SKM-1 (cell line): ENCODE measurements around the gene UBE2D2.
"Not testable (repeated sequence)": the region's sequence is repeated elsewhere in the genome, so short reads cannot be mapped to it uniquely, and the experiment has no call there.

Source experiments
- DNase-seq: peaks from one replicate; lab custom pipeline; 2025; ENCODE audit not compliant: unreplicated experiment; lab: John Stamatoyannopoulos, UW

The UBE2D2 gene

DNA sequence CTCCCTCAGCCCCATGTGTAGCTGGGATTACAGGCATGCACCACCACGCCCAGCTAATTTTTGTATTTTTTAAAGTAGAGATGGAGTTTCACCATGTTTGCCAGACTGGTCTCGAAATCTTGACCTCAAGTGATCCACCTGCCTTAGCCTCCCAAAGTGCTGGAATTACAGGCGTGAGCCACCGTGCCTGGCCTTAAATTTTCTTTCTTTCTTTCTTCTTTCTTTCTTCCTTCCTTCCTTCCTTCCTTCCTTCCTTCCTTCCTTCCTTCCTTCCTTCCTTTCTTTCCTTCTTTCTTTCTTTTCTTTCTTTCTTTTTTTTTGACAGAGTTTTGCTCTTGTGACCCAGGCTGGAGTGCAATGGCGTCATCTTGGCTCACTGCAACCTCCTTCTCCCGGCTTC, 14.5 kb upstream of the UBE2D2 start:
- DNase-seq = not testable (repeated sequence)

DNA sequence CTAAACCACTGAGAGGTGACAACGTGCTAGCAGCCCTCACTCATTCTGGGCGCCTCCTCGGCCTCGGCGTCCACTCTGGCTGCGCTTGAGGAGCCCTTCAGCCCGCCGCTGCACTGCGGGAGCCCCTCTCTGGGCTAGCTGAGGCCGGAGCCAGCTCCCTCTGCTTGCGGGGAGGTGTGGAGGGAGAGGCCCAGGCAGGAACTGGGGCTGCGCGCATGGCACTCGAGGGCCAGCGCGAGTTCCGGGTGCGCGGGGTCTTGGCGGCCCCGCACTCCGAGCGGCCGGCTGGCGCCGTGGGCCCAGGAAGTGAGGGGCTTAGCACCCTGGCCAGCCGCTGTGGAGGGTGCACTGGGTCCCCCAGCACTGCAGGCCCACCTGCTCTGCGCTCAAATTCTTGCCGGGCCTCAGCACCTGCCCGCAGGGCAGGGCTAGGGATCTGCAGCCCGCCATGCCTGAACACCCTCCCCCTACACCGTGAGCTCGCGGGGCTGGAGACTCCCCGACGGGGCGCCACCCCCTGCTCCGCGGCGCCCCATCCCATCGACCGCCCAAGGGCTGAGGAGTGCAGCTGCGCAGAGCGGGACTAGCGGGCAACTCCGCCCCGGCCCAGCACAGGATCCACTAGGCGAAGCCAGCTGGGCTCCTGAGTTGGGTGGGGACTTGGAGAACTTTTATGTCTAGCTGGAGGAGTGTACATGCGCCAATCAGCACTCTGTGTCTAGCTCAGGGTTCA, 11.8 kb upstream of the UBE2D2 start:
- no peak for DNase-seq

DNA sequence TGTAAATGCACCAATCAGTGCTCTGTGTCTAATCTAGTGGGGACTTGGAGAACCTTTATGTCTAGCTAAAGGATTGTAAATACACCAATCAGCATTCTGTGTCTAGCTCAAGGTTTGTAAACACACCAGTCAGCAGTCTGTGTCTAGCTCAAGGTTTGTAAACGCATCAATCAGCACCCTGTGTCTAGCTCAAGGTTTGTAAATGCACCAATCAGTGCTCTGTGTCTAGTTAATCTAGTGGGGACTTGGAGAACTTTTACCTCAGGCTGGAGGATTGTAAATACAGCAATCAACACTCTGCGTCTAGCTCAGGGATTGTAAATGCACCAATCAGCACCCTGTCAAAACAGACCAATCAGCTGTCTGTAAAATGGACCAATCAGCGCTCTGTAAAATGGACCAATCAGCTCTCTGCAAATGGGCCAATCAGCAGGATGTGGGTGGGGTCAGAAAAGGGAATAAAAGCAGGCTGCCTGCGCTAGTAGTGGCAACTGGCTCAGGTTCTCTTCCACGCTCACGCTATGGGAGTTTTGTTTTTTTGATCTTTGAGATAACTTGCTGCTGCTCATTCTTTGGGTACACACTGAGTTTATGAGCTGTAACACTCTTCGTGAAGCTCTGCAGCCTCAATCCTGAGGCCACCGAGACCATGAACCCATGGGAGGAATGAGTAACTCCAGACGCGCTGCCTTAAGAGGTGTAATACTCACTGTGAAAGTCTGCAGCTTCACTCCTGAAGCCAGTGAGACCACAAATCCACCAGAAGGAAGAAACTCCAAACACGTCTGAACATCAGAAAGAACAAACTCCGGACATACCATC, 10.9 kb upstream of the UBE2D2 start:
- DNase-seq = not testable (repeated sequence)

DNA sequence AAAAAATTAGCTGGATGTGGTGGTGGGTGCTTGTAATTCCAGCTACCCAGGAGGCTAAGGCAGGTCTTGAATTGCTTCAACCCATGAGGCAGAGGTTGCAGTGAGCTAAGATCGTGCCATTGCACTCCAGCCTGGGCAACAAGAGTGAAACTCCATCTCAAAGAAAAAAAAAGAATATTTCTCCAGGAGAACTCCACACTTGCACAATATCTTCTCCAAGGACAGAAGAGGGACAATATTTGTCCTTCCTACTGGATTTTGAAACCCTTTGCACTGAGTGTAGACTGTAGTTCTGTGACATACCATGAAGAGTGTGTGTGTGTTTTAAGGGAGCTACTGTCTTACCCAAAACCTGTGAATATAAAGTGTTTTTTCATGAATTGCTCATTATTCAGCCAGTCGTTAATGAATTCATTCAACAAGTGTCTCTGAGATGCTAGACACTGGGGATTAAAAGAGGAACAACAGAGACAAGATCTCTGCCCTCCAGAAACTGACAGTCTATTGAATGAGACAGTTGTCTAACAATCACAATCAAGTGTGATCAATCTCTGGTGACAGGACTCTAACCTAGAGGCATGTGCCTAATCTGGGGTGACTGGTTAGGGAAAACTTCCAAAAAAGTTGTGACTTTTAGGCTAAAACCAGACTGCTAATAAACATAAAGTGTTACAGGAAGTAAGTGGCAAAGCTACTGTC, 9.8 kb upstream of the UBE2D2 start:
- DNase-seq = no peak

DNA sequence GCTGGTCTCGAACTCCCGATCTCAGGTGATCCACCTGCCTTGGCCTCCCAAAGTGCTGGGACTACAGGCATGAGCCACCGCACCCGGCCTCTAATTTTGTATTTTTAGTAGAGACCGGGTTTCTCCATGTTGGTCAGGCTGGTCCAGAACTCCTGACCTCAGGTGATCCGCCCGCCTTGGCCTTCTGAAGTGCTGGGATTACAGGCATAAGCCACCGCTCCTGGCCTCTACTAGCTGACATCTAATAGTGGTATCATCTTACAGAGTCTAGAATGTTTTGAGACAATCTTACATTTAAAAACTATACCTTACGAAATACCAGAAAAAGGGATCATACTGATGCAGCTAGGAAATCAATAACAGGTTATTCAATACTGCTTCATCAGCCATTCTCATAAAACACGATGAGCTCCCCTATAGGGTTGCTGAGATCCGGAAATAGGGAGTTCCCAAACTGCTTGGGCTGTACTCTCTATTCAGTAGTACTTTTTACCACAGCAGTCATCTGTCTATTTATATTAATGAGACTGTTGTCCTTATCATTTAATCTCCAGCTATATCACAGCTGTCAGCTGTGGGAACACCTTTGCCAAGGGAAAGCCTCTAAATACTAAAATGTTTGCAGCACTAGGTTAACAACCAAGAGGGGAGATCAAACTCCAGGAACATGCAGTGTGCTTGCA, 8.1 kb upstream of the UBE2D2 start:
- DNase-seq = no peak

DNA sequence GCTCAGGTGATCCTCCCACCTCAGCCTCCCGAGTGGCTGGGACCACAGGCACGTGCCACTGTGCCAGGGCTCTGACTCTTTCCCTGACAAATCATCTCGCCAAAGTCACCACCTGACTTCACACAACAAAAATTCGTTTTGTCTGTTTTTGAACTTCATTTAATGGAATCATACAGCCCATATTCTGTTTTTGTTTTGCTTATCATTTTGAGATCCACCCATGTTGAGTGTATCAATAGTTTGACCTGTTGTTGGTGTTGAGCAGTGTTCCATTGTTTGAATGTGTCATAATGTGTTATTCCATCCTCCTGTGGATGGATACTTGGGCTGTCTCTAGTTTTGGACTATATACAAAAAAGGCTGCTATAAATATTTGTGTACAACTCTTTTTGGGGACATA, 6.9 kb upstream of the UBE2D2 start:
- DNase-seq = no peak

DNA sequence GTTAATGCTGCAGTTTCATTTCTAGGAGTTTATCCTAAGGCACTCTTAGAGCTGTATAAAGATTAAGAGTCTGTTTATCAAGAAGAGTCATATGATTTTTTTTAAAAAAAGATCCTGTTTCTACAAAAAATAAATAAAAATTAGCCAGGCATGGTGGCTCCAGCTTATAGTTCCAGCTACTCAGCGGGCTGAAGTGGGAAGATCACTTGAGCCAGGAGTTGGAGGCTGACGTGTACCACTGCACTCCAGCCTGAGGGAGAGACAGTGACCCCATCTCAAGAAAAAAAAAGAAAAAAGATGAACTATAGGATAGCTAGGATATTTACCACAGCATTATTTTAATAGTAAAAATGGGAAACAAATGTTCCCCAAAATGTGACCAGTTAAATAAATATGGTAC, 3.3 kb upstream of the UBE2D2 start:
- no peak for DNase-seq

DNA sequence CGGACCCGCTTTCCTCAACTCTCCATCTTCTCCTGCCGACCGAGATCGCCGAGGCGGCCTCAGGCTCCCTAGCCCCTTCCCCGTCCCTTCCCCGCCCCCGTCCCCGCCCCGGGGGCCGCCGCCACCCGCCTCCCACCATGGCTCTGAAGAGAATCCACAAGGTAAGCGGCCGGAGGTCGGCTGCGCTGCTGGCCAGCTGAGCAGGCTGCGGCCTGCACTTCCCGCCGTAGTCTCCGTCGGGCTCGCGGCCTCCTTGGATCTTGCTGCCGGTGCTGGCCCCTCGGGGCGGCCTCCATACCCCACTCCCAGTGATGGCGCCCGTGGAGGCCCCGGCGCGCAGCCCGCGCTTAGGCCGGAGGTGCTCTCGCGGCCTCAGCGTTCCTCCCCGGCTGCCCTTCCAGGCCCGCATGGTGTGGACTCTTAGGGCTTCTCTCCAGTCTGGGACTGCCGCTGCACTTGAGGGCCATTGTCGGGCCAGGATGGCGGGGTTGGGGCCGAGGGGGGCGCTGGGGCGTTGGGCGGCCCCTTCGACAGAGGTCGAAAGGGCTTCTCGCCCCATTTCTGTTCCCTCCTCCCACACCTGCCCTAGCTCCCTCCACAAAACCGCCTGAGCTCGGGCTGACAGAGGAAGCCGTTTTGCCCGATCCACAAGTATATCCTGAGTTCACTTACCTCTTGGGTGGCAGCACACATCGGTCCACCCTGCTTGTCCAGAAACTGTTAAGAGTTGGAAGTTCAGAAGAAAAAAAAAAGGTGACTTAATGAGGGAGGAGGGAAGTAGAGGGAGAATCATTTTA, 714 bp downstream of the UBE2D2 start:
- no peak for DNase-seq

DNA sequence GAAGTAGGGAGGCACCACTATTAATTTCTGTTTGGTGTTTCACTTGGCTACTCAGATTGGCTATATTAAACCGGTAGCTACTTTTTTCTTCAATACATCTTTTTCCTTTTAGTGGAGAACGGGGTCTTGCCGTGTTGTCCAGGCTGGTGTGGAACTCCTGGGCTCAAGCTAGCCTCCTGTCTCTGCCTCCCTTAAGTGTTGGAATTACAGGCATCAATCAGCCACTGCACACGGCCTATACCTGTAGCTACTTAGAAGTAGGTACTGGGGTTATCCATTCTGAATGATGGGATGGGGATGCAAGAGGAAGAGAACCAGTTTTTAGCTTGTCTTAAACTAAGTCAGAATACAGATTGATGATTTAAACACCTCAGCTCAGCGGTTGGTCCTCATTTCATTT, 1.7 kb downstream of the UBE2D2 start:
- DNase-seq = no peak

DNA sequence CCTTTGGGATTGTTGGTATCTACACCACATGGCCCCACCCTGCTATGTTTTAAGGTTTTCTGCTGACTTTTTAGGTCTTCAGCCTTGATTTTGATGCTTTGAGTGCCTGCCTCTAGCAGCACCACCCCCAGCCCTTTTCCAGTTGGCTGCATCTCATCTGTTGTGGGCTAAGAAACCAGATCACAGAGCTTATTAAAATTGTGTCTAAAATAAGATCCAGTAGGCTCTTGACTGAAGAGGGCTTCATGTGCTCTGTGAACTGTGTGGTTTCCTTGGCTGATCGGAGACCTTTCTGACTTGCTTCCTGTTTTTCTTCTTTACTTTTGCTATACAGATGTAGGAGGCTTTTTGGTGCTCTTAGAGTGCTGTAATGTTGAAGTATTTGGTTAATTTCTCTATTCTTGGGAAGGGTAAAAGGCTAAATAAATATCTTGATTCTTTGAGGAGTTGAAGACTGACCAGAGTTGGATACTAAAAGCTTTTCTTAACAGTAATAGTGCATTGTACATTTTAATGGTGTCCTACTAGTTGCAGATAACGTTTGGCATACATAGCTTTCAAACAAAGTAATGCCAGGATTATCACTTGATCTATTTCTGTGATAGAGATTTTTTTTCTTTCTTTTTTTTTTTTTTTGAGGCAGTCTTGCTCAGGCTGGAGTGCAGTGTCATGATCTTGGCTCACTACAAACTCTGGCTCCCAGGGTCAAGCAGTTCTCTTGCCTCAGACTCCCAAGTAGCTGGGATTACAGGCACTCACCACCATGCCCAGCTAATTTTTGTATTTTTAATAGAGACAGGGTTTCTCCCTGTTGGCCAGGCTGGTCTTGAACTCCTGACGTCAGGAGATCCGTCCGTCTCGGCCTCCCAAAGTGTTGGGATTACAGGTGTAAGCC, 4.5 kb downstream of the UBE2D2 start:
- peak; percentile 67 for DNase-seq

DNA sequence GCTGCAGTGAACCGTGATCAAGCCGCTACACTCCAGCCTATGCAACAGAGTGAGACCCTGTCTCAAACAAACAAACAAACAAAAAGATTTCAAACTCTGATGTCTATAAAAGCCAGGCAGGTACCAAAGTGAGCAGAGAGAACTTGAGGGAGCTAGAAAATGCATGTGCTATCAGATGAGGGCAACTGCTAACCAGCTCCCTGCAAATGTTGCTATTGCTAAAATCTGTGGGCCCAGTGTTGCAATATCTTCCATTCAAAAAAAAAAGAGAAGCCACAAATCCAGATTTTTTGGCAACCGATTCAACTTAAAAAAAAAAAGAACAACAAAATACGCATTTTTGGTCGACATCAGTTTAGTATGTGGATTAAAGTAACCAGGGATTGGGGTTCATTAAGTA, 5.5 kb downstream of the UBE2D2 start:
- peak; percentile 67 for DNase-seq

DNA sequence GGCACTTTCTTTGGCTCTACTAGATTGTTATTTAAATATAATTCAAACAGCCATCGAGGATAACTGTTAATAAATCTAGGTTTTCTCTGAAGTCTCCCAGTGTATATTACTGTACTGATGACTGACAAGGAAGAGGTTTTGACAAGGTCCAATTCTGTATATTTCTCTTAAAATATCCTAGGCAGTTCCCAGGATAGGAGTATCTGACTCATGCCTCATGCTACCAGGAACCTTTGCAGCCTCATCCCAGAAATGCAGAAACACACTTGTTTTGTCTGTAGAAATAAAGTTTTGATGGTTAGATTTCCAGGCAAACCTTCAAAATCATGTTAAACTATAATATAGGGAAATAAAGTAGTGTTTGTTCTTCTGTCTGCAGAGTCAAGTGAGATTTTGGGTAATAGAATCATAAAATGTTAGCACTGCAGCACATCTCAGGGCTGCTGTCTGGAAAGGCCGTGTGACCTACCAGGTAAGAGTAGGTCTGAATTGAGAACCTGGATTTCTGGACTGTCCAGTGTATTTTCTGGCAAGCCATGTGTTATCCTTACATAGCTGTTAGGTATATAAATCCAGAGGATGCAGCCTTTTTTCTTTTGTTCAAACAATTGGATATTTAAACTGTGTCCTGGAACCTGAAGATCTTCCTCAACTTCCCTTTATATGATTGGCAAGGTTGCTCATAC, 8.3 kb downstream of the UBE2D2 start:
- DNase-seq = no peak

DNA sequence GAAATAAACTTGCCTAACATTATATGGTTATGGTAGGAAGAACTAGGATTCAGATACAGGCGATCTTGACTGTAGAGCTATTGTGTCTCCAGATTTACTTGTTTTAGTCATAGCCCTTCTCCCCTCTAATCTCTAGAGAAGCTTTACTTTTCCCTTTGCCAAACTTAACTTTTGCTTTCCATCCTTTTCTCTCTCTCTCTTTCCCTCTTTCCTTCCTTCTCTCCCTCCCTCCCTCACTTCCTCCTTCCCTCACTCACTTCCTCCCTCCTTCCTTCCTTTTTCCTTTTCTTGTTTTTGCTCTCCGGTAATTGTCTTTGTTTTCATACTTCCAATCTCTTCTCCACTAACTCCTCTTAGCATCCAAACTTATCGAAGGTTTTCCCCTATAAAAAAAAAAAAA, 10.4 kb downstream of the UBE2D2 start:
- no peak for DNase-seq

DNA sequence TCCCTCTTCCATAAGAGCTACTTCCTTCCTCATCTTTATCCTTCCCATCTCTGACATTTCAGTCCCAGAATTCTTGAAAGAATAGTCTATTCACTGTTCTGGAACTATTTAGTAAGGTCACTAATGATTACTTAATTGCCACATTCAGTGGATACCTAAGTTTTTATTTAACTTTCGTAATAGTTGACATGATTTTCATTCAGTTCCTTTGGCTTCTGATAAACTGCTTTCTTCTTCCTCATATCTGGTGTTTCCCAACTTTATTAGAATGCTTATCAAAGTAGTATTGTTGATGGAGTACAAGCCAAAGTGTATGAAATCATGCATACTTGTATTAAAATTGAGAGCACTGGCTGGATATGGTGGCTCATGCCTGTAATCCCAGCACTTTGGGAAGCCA, 10.8 kb downstream of the UBE2D2 start:
- DNase-seq = no peak

DNA sequence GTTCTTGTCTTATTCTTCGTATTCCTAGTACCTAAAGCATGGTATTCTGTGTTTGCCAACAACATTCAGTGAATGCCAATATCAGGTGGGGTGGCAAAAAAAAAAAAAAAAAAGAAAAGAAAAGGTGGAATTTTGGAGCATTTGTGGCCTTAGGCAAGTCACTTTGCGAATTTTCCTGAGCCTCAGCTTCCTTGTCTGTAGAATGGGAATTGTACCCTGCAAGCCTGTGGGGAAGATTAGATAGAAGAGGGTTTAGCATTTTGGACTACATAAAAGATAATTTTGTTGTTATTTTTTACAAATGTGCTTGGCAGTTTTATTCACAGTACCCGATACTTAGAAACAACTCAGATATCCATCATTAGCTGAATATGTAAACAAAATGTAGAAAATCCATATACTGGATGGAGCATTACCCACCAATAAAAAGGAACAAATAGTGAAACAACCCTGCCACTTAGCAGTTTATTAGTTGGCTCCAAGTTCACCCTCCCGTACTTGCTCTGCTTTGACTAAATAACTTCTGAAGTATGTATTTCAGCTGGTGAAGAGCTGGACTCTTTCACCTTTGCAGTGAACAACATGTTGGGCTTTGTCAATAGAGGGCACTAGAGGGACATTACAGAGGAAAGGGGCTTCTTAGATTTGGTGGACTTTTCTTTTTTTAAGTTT, 13.6 kb downstream of the UBE2D2 start:
- DNase-seq = no peak

DNA sequence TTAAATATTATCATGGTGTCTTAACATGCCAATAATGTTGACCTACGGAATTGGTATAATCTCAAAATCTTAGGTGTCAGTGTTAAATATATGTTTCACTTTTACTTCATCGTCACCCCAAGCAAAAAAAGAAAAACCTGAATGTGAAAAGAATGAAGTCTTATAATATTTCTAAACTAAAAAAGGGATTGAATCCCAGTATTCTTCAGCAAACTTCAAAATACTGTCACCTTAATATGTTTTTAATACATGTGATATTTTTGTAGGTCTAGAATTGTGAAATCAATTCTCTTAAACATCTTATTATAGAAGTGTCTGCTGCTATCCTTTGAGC, 14.1 kb downstream of the UBE2D2 start:
- no peak for DNase-seq

DNA sequence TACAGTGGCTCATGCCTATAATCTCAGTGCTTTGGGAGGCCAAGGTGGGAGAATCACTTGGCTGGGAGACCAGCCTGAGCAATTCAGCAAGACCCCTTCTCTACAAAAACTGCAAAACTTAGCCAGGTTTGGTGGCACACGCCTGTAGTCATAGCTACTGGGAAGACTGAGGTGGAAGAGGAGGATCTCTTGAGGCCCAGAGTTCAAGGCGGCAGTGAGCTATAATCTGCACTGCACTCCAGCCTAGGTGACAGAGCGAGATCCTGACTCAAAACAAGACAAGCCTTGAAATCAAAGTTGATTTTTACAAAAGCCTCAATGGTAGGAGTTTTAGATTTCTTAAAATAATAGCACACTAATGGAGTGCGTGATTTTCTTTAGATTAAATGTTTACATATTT, 14.6 kb downstream of the UBE2D2 start:
- no peak for DNase-seq

DNA sequence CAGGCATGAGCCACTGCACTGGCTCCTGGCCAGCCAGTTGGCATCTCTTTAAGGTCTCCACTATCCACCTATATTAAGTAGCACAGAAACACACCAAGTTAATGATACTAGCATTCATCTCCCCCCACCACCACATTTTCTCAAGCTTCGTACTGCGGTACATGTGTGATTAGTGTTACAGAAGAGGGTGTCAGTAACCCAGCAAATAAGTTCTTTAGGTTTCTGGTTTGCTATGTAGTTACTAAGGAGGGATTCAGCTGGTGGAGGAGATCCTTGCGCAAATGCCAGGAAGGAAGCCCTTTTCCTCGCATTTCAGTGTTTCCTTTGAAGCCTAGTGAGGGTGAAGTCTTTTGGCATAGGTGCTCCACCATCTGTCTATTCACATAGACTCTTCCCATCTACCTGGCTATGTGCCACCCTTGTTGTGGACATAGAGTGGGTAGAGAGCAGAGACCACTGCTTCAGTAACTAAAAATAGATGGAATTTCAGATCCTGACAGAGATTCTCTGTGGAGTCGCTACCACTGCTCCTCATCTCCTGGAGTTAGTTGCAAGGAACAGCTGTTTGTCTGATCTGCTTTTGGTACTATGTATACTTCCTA, 16.7 kb downstream of the UBE2D2 start:
- DNase-seq = no peak
